ENCODE data around the gene MTCL1. TPM values are rescaled to one million over a fixed set of nuclear protein-coding genes. Genes with fewer than 3 reads are reported as not detected.

MTCL1 gene
- total RNA-seq = 37.8 and 80.1 TPM in 2 replicates

GRCh38 chr18:8705238-8705960 is at the start of gene MTCL1:
Gene MTCL1 (plus strand): TSS chr18:8705556. CDS start chr18:8705661, 105 bp downstream.

Other genes starting within 250 kb of the MTCL1 start
- gene RAB12, start 96.1 kb upstream of the MTCL1 start, total RNA-seq = 60.7 and 62.1 TPM in 2 replicates